HG02852 (cell line): Measurements from ENCODE around the gene C2orf76.
A peak's percentile ranks its signal among the peaks of the same experiment; 100 is the strongest.

Experiments
- ATAC-seq: cut with Tn5 transposase; IDR thresholded peaks from one replicate; pipeline ENCODE4 v1.9.1; 2021; ENCODE audit warnings: mild to moderate bottlenecking, moderate library complexity; ENCODE audit not compliant: unreplicated experiment

C2orf76 gene

GRCh38 chr2:119338826-119339561, 27.6 kb downstream of the C2orf76 start:
- ATAC-seq = peak; percentile 100

- ATAC-seq = no peak
These were observed 28.4 kb downstream of the C2orf76 start for GRCh38 chr2:119338272-119338671.

GRCh38 chr2:119337749-119338148, 28.9 kb downstream of the C2orf76 start:
- no peak for ATAC-seq

- no peak for ATAC-seq
These were observed 32.8 kb downstream of the C2orf76 start for GRCh38 chr2:119333833-119334232.

- ATAC-seq = no peak
These were observed 33.3 kb downstream of the C2orf76 start for GRCh38 chr2:119333360-119333759.

- no peak for ATAC-seq
These were observed 33.7 kb downstream of the C2orf76 start for GRCh38 chr2:119332953-119333352.

GRCh38 chr2:119327431-119327830, 39.2 kb downstream of the C2orf76 start:
- ATAC-seq = no peak

GRCh38 chr2:119326938-119327337, 39.7 kb downstream of the C2orf76 start:
- no peak for ATAC-seq

- no peak for ATAC-seq
These were observed 41.9 kb downstream of the C2orf76 start for GRCh38 chr2:119324685-119325270.

- no peak for ATAC-seq
These were observed 43.2 kb downstream of the C2orf76 start for GRCh38 chr2:119323459-119323858.

GRCh38 chr2:119319593-119319992, 47.0 kb downstream of the C2orf76 start:
- no peak for ATAC-seq

GRCh38 chr2:119317554-119317953, 49.1 kb downstream of the C2orf76 start:
- no peak for ATAC-seq

GRCh38 chr2:119316066-119316465, 50.6 kb downstream of the C2orf76 start:
- ATAC-seq = no peak

- ATAC-seq = no peak
These were observed 51.3 kb downstream of the C2orf76 start for GRCh38 chr2:119315241-119315925.

GRCh38 chr2:119311831-119312230, 54.8 kb downstream of the C2orf76 start:
- no peak for ATAC-seq

GRCh38 chr2:119311371-119311770, 55.3 kb downstream of the C2orf76 start:
- no peak for ATAC-seq

- no peak for ATAC-seq
These were observed 57.8 kb downstream of the C2orf76 start for GRCh38 chr2:119308793-119309330.

GRCh38 chr2:119307419-119308140, 59.1 kb downstream of the C2orf76 start:
- ATAC-seq = no peak

GRCh38 chr2:119306196-119306590, 60.4 kb downstream of the C2orf76 start:
- no peak for ATAC-seq

- ATAC-seq = no peak
These were observed 61.0 kb downstream of the C2orf76 start for GRCh38 chr2:119305497-119306195.

GRCh38 chr2:119304847-119305246, 61.8 kb downstream of the C2orf76 start:
- no peak for ATAC-seq
